ENCODE data around the gene YES1. TPM values are rescaled to one million over a fixed set of nuclear protein-coding genes. Genes with fewer than 3 reads are reported as not detected.

YES1 gene
- total and polyA plus RNA-seq, 2 of the 13 experiments (the other 11 are each of a cell fraction or from before 2014, with no cell fraction given) = 17.2 to 70.8 TPM

GRCh38 chr18:711657-712400 lies 100.2 kb downstream of the YES1 start (continued):
- TF ChIP-seq AKNA (CRISPR knock-in tag; IDR thresholded peaks at IDR 0.05; ENCODE audit: borderline replicate concordance) = no peak
- TF ChIP-seq STAG1 (CRISPR knock-in tag; IDR thresholded peaks at IDR 0.05) = peak; percentile 27; the same call in 1 of the 2 replicates
- TF ChIP-seq HNF4A (CRISPR knock-in tag; IDR thresholded peaks at IDR 0.05) = no peak; the same call in 1 of the 2 replicates
- TF ChIP-seq CBX2 (IDR thresholded peaks at IDR 0.05; ENCODE audit: low read depth, low read length) = no peak
- TF ChIP-seq CBX2 (CRISPR knock-in tag; IDR thresholded peaks at IDR 0.05; ENCODE audit: low read depth) = no peak
- TF ChIP-seq NFE2L1 (CRISPR knock-in tag; IDR thresholded peaks at IDR 0.05; ENCODE audit: borderline replicate concordance) = no peak
- TF ChIP-seq NR2F1 (CRISPR knock-in tag; IDR thresholded peaks at IDR 0.05) = no peak
- TF ChIP-seq ATM (IDR thresholded peaks at IDR 0.05; ENCODE audit: borderline replicate concordance) = no peak
- peak; percentile 99 for TF ChIP-seq ZNF768 (CRISPR knock-in tag; IDR thresholded peaks at IDR 0.05)
- no peak; the same call in 1 of the 2 replicates for TF ChIP-seq ZBTB21 (CRISPR knock-in tag; IDR thresholded peaks at IDR 0.05)
- TF ChIP-seq TIGD3 (CRISPR knock-in tag; IDR thresholded peaks at IDR 0.05; ENCODE audit: borderline replicate concordance) = no peak
- 0 out of 2 replicates have a peak, but pooled peaks have one; percentile 43 for TF ChIP-seq ZNF138 (CRISPR knock-in tag; IDR thresholded peaks at IDR 0.05; ENCODE audit: low read depth)
- TF ChIP-seq TOPORS (CRISPR knock-in tag; IDR thresholded peaks at IDR 0.05) = no peak
- TF ChIP-seq KLF12 (CRISPR knock-in tag; IDR thresholded peaks at IDR 0.05; ENCODE audit: borderline replicate concordance) = no peak
- TF ChIP-seq XRCC5 (optimal IDR thresholded peaks at IDR 0.05; ENCODE audit: low read length) = no peak
- TF ChIP-seq JUNB (CRISPR knock-in tag; IDR thresholded peaks at IDR 0.05; ENCODE audit: borderline replicate concordance) = no peak
- TF ChIP-seq ZNF639 (CRISPR knock-in tag; conservative IDR thresholded peaks at IDR 0.05) = no peak
- TF ChIP-seq CEBPG (CRISPR knock-in tag; IDR thresholded peaks at IDR 0.05) = peak; percentile 61
- no peak for TF ChIP-seq NFIC (IDR thresholded peaks at IDR 0.05; ENCODE audit: low read length)
- TF ChIP-seq ARNTL (CRISPR knock-in tag; IDR thresholded peaks at IDR 0.05) = no peak
- TF ChIP-seq ARNT (IDR thresholded peaks at IDR 0.05) = no peak
- TF ChIP-seq TBX3 (IDR thresholded peaks at IDR 0.05; ENCODE audit: borderline replicate concordance) = no peak
- TF ChIP-seq ZNF432 (CRISPR knock-in tag; IDR thresholded peaks at IDR 0.05; ENCODE audit: borderline replicate concordance) = no peak
- peak; percentile 52 for TF ChIP-seq POLR2G (IDR thresholded peaks at IDR 0.05; ENCODE audit: low read depth, low read length)
- TF ChIP-seq ZNF879 (CRISPR knock-in tag; IDR thresholded peaks at IDR 0.05) = no peak

Measured in HepG2 (cell line).